GM19455 (cell line): ENCODE data around the gene SPSB1.

ENCODE experiments used
- ATAC-seq: cut with Tn5 transposase; IDR thresholded peaks from one replicate; pipeline ENCODE4 v1.9.1; 2021; ENCODE audit not compliant: unreplicated experiment

SPSB1 gene

GRCh38 chr1:9258629-9259028 lies 34.1 kb upstream of the SPSB1 start:
- no peak for ATAC-seq

GRCh38 chr1:9260059-9260766 lies 32.5 kb upstream of the SPSB1 start:
- no peak for ATAC-seq

GRCh38 chr1:9261496-9261895 lies 31.2 kb upstream of the SPSB1 start:
- ATAC-seq = no peak

GRCh38 chr1:9262096-9262986 lies 30.4 kb upstream of the SPSB1 start:
- no peak for ATAC-seq

- no peak for ATAC-seq
These were observed 29.3 kb upstream of the SPSB1 start for GRCh38 chr1:9263276-9263855.

- no peak for ATAC-seq
These were observed 28.5 kb upstream of the SPSB1 start for GRCh38 chr1:9263984-9264872.

- ATAC-seq = no peak
These were observed 27.7 kb upstream of the SPSB1 start for GRCh38 chr1:9265037-9265436.

GRCh38 chr1:9265968-9266367 lies 26.7 kb upstream of the SPSB1 start:
- ATAC-seq = no peak

GRCh38 chr1:9267352-9267686 lies 25.4 kb upstream of the SPSB1 start:
- ATAC-seq = no peak

GRCh38 chr1:9267827-9268581 lies 24.7 kb upstream of the SPSB1 start:
- ATAC-seq = no peak

GRCh38 chr1:9269078-9269501 lies 23.6 kb upstream of the SPSB1 start:
- ATAC-seq = no peak

GRCh38 chr1:9269721-9270120 lies 23.0 kb upstream of the SPSB1 start:
- no peak for ATAC-seq

GRCh38 chr1:9270290-9270883 lies 22.3 kb upstream of the SPSB1 start:
- ATAC-seq = no peak

- no peak for ATAC-seq
These were observed 21.4 kb upstream of the SPSB1 start for GRCh38 chr1:9271283-9271682.

GRCh38 chr1:9271861-9272595 lies 20.7 kb upstream of the SPSB1 start:
- no peak for ATAC-seq

GRCh38 chr1:9273177-9273576 lies 19.5 kb upstream of the SPSB1 start:
- no peak for ATAC-seq

GRCh38 chr1:9275161-9275560 lies 17.5 kb upstream of the SPSB1 start:
- ATAC-seq = no peak

GRCh38 chr1:9275567-9276034 lies 17.1 kb upstream of the SPSB1 start:
- ATAC-seq = peak; percentile 88

- no peak for ATAC-seq
These were observed 14.6 kb upstream of the SPSB1 start for GRCh38 chr1:9278116-9278515.
